Ishikawa (cell line): ENCODE results near the gene ACKR1.

Experiments
- CREB1 ChIP-seq: IDR thresholded peaks from 2 replicates; pipeline ENCODE4 v1.6.1; 2012; ENCODE audit warnings: low read depth
- EGR1 ChIP-seq: IDR thresholded peaks from 2 replicates; pipeline ENCODE4 v1.6.1; 2012
- EP300 ChIP-seq: IDR thresholded peaks from 2 replicates; pipeline ENCODE4 v1.6.1; 2012; ENCODE audit warnings: borderline replicate concordance
- NFIC ChIP-seq: IDR thresholded peaks from 2 replicates; pipeline ENCODE4 v1.6.1; 2012
- RAD21 ChIP-seq: IDR thresholded peaks from 2 replicates; pipeline ENCODE4 v1.6.1; 2012; ENCODE audit warnings: low read depth
- USF1 ChIP-seq: IDR thresholded peaks from 2 replicates; pipeline ENCODE4 v1.6.1; 2012
- ZBTB7A ChIP-seq: IDR thresholded peaks from 2 replicates; pipeline ENCODE4 v1.6.1; 2012; ENCODE audit warnings: low read depth
- TF ChIP-seq, protein P1 (sequence below): IDR thresholded peaks from 2 replicates; pipeline ENCODE4 v1.6.1; 2012; ENCODE audit warnings: low read depth, mild to moderate bottlenecking

DNA sequence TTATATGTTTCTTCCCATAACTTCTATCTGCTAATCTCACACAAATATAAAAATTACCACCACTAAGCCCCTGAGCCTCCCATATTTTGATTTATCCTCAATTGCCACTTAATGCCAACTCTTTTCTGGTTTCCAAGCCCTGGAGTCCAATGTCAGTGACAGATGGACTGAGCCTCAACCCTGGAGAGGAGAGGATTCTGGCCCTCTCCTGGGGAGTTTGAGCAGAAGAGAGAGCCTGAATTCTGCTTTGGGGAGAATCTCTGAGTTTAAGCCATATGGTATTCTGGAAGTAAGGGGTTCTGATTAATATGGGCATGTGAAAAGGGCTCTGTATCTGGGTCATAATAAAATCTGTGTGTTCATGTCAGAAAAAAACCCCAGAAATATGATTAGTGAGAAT is 24.8 kb upstream of the ACKR1 start:
- TF ChIP-seq NFIC (no peak), RAD21 (no peak), USF1 (no peak), EGR1 (no peak), ZBTB7A (no peak), CREB1 (no peak), EP300 (no peak)
- TF ChIP-seq, protein P1, sequence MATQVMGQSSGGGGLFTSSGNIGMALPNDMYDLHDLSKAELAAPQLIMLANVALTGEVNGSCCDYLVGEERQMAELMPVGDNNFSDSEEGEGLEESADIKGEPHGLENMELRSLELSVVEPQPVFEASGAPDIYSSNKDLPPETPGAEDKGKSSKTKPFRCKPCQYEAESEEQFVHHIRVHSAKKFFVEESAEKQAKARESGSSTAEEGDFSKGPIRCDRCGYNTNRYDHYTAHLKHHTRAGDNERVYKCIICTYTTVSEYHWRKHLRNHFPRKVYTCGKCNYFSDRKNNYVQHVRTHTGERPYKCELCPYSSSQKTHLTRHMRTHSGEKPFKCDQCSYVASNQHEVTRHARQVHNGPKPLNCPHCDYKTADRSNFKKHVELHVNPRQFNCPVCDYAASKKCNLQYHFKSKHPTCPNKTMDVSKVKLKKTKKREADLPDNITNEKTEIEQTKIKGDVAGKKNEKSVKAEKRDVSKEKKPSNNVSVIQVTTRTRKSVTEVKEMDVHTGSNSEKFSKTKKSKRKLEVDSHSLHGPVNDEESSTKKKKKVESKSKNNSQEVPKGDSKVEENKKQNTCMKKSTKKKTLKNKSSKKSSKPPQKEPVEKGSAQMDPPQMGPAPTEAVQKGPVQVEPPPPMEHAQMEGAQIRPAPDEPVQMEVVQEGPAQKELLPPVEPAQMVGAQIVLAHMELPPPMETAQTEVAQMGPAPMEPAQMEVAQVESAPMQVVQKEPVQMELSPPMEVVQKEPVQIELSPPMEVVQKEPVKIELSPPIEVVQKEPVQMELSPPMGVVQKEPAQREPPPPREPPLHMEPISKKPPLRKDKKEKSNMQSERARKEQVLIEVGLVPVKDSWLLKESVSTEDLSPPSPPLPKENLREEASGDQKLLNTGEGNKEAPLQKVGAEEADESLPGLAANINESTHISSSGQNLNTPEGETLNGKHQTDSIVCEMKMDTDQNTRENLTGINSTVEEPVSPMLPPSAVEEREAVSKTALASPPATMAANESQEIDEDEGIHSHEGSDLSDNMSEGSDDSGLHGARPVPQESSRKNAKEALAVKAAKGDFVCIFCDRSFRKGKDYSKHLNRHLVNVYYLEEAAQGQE = no peak
